Peyer's patch (tissue), 4 donors: Measurements from ENCODE around the gene SH3RF3.

Experiments
- CTCF ChIP-seq, 6 experiments: fragments of 450-650 bp in 4 of 6; fragments of 200-600 bp in 2 of 6; sonication (generic) in 1 of 6; IDR thresholded peaks; one replicate each; pipeline ENCODE4 v1.5.1; 2017 to 2019; ENCODE audit warnings: antibody characterized with exemption in 6 of 6, mild to moderate bottlenecking in 3 of 6, moderate library complexity in 1 of 6
- POLR2A ChIP-seq, 2 donors: fragments of 450-650 bp; IDR thresholded peaks; one replicate each; pipeline ENCODE4 v1.5.1; 2017; ENCODE audit warnings: antibody characterized with exemption in 2 of 2, mild to moderate bottlenecking in 2 of 2, moderate library complexity in 2 of 2

GRCh38 chr2:109301746-109302145 lies 172.7 kb downstream of the SH3RF3 start:
- no peak for TF ChIP-seq CTCF (IDR thresholded peaks at IDR 0.05)
- TF ChIP-seq POLR2A (IDR thresholded peaks at IDR 0.05), result no peak
